Measurements from ENCODE around the gene ACSL3. TPM values are rescaled to one million over a fixed set of nuclear protein-coding genes. Genes with fewer than 3 reads are reported as not detected.

The ACSL3 gene
- total and polyA plus RNA-seq, 2 donors (not counting 3 experiments of a cell fraction or from before 2014, with no cell fraction given), result 58.7 to 139 TPM

GRCh38 chr2:222888716-222889115 lies 27.9 kb downstream of the ACSL3 start:
- DNase-seq (ENCODE audit: low read depth, low spot score), result no peak
- H3K9me1 ChIP-seq (replicated peaks; ENCODE audit: control insufficient read depth, extremely low read depth, insufficient read depth, low read length), result peaks cover 2% of the 10 kb centered on the region
- BruUV-seq (replicated peaks), result TSS peak; percentile 14
- H3K4me1 ChIP-seq (ENCODE audit: control insufficient read depth, extremely low read depth, insufficient read depth, low read length), result peaks cover 39% of the 10 kb centered on the region
- H3K27ac ChIP-seq (ENCODE audit: insufficient read depth, low read depth, low read length), result no peak overlapping the region
- H3K9ac ChIP-seq (replicated peaks; ENCODE audit: extremely low read depth, insufficient read depth, low read length), result no peak overlapping the region
- no peak overlapping the region for H3K4me2 ChIP-seq (ENCODE audit: insufficient read depth, low read length)
- TF ChIP-seq FOS (IDR thresholded peaks at IDR 0.05; ENCODE audit: borderline replicate concordance, insufficient read depth, low read length) (no peak), CTCF (IDR thresholded peaks at IDR 0.05; ENCODE audit: extremely low read depth in 1 of 2, insufficient read depth in 1 of 2, low read depth in 1 of 2, low read length in 2 of 2) (no peak), GATA2 (IDR thresholded peaks at IDR 0.05; ENCODE audit: insufficient read depth, insufficient read length, low read depth, low read length) (no peak), EZH2 (IDR thresholded peaks at IDR 0.05; ENCODE audit: borderline replicate concordance, low read depth, low read length, severe bottlenecking) (no peak), JUN (IDR thresholded peaks at IDR 0.05; ENCODE audit: borderline replicate concordance, insufficient read depth, insufficient read length, low read depth) (no peak), MAX (IDR thresholded peaks at IDR 0.05; ENCODE audit: insufficient read depth, insufficient read length) (no peak), MYC (IDR thresholded peaks at IDR 0.05; ENCODE audit: low read depth, low read length) (no peak), POLR2A (IDR thresholded peaks at IDR 0.05; ENCODE audit: low read depth, low read length) (no peak), POLR2AphosphoS5 (IDR thresholded peaks at IDR 0.05; ENCODE audit: insufficient read depth, low read depth, low read length) (no peak)
- peaks cover 0 to 2% of the 10 kb centered on the region in 2 experiments for H3K36me3 ChIP-seq (ENCODE audit: control insufficient read depth in 2 of 2, extremely low read depth in 1 of 2, insufficient read depth in 2 of 2, low read length in 2 of 2)
- intact Hi-C loops (cut with micrococcal nuclease) (no loop called here), dilution Hi-C loops (cut with MboI; ENCODE audit: extremely low pct_ligation_motif_present, low sequenced_read_pairs) (no loop called here)
- ChIA-PET CTCF (interaction anchor here (2.9 kb wide), 1 partner anchor 14 kb away, joined by 18 read pairs; no protein-coding TSS in a partner anchor), POLR2A (no interaction called here)
- H3K4me3 ChIP-seq (replicated peaks in 1 of 3; ENCODE audit: insufficient read depth in 1 of 3, low read depth in 1 of 3, low read length in 3 of 3), result no peak overlapping the region
- H4K20me1 ChIP-seq (replicated peaks; ENCODE audit: control insufficient read depth, extremely low read depth, insufficient read depth, low read length), result peaks cover 26% of the 10 kb centered on the region
- H2AFZ ChIP-seq (ENCODE audit: low read depth, low read length), result no peak overlapping the region
- H3K9me3 ChIP-seq (replicated peaks; ENCODE audit: control insufficient read depth, insufficient read depth, low read length), result no peaks in the 10 kb centered on the region
- FAIRE-seq, result no peak
- no peaks in the 10 kb centered on the region for H3K27me3 ChIP-seq (ENCODE audit: control insufficient read depth in 2 of 2, insufficient read depth in 2 of 2, low read length in 2 of 2)
- H3K79me2 ChIP-seq (ENCODE audit: control insufficient read depth, insufficient read depth, low read length), result peaks cover 94% of the 10 kb centered on the region

All from endothelial cell of umbilical vein (primary cell).